NK-92 (cell line): ENCODE data around the gene YPEL4.

Source experiments
- DNase-seq: peaks from one replicate; lab custom pipeline; 2025; ENCODE audit not compliant: unreplicated experiment; lab: John Stamatoyannopoulos, UW

YPEL4 gene

GRCh38 chr11:57634311-57634710 lies 15.4 kb downstream of the YPEL4 start:
- DNase-seq = no peak

- no peak for DNase-seq
These were observed 16.2 kb downstream of the YPEL4 start for GRCh38 chr11:57633394-57634070.

- no peak for DNase-seq
These were observed 17.6 kb downstream of the YPEL4 start for GRCh38 chr11:57632116-57632515.

GRCh38 chr11:57630171-57630570 lies 19.5 kb downstream of the YPEL4 start:
- no peak for DNase-seq

- no peak for DNase-seq
These were observed 22.8 kb downstream of the YPEL4 start for GRCh38 chr11:57626895-57627294.

GRCh38 chr11:57624864-57625263 lies 24.8 kb downstream of the YPEL4 start:
- DNase-seq = no peak

GRCh38 chr11:57622263-57622662 lies 27.4 kb downstream of the YPEL4 start:
- no peak for DNase-seq

GRCh38 chr11:57620467-57620866 lies 29.2 kb downstream of the YPEL4 start:
- no peak for DNase-seq

- DNase-seq = no peak
These were observed 30.4 kb downstream of the YPEL4 start for GRCh38 chr11:57619331-57619730.

- no peak for DNase-seq
These were observed 31.3 kb downstream of the YPEL4 start for GRCh38 chr11:57618438-57618837.

- DNase-seq = no peak
These were observed 33.1 kb downstream of the YPEL4 start for GRCh38 chr11:57616595-57616994.

GRCh38 chr11:57615308-57615707 lies 34.4 kb downstream of the YPEL4 start:
- DNase-seq = no peak

GRCh38 chr11:57614234-57614772 lies 35.4 kb downstream of the YPEL4 start:
- no peak for DNase-seq

GRCh38 chr11:57610170-57610569 lies 39.5 kb downstream of the YPEL4 start:
- no peak for DNase-seq

GRCh38 chr11:57605028-57605420 lies 44.7 kb downstream of the YPEL4 start:
- no peak for DNase-seq

- DNase-seq = no peak
These were observed 45.2 kb downstream of the YPEL4 start for GRCh38 chr11:57604296-57605027.

- DNase-seq = no peak
These were observed 48.4 kb downstream of the YPEL4 start for GRCh38 chr11:57601297-57601696.

GRCh38 chr11:57599381-57599780 lies 50.3 kb downstream of the YPEL4 start:
- DNase-seq = no peak

- DNase-seq = no peak
These were observed 50.9 kb downstream of the YPEL4 start for GRCh38 chr11:57598831-57599155.

- DNase-seq = no peak
These were observed 51.5 kb downstream of the YPEL4 start for GRCh38 chr11:57597916-57598830.

- no peak for DNase-seq
These were observed 52.2 kb downstream of the YPEL4 start, which contains the start of gene SERPING1 for GRCh38 chr11:57597461-57597915. TSS of gene SERPING1 (plus strand) at chr11:57597685. CDS start at chr11:57598271, 586 bp downstream.
